T-helper 1 cell treated with Interleukin-12 subunit alpha and Interleukin-12 subunit beta and Interleukin-4 antibody, amounts not matched to agents 30 ng/mL and 1 ng/mL, for 36 hours (primary cell): ENCODE results near the gene TLR10. TPM values are rescaled to one million over a fixed set of nuclear protein-coding genes. Genes with fewer than 3 reads are reported as not detected.

ENCODE experiments used
- intact Hi-C: fragments of 100-400 bp; cut with micrococcal nuclease; formaldehyde crosslinking; loops from one replicate; pipeline ENCODE4 v1.15.1; 2024
- total RNA-seq: library from RNA; stranded (reverse); gene quantifications from 2 replicates; pipeline ENCODE4 v1.2.3, GENCODE V29; 2022

The TLR10 gene
- 0.20 and 0.37 TPM in 2 replicates for total RNA-seq

GRCh38 chr4:38782452-38783108, at the start of gene TLR10:
Gene TLR10, minus strand, starts transcription at chr4:38782990. Its CDS starts 7,400 bp downstream, at chr4:38775590.
- intact Hi-C loops, result loop anchor here (1.0 kb wide), 5 partner anchors 22 to 720 kb away; partner anchors contain the start of genes TLR1 and TLR6

DNA sequence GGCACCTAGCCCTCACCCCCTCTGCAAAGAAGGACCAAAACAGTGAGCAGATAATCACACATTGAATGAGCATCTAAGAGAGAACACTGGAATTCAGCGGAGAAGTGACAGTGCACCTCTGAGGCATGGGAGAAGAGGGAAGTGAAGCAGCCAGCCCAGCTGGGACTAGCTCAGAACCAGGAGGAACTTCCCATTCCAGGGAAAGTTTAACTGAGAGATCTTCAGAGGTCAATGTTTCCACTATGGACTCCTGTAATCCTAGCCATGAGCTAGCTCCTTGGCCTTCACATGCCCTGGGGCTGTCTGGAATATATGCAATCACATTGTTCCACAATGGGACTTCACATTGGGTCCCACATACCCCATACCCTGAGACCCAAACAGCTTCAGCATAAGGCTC, 49.4 kb upstream of the TLR10 start:
- intact Hi-C loops, result no loop called here

GRCh38 chr4:38831653-38832052, 48.9 kb upstream of the TLR10 start:
- intact Hi-C loops, result no loop called here

- intact Hi-C loops, result no loop called here
These were observed 46.4 kb upstream of the TLR10 start for GRCh38 chr4:38829237-38829636.

DNA sequence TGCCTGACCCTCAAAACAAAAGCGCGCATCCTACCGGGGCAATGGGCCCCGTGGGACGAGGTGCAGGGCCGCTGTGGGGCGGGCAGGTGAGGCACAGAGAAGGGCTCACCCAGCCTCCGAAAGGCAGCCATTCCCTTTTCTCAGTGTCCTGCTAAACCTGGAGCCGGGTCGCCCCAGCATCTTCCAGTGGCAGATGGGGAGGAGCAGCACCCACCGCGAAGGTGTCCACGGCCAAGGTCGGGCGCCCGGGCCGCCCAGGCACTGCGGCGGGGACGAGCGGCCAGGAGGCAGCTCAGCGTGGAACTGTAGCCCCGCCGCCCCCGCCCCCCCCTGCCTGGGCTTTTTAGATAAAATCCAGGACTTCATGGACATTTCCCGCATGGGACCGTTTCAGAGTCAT, 41.0 kb upstream of the TLR10 start:
- intact Hi-C loops, result no loop called here

- intact Hi-C loops, result no loop called here
These were observed 40.0 kb upstream of the TLR10 start for GRCh38 chr4:38822748-38823303.

GRCh38 chr4:38821739-38822138, 38.9 kb upstream of the TLR10 start:
- intact Hi-C loops, result loop anchor here (2.0 kb wide), 1 partner anchor 13 kb away; no protein-coding TSS in a partner anchor

DNA sequence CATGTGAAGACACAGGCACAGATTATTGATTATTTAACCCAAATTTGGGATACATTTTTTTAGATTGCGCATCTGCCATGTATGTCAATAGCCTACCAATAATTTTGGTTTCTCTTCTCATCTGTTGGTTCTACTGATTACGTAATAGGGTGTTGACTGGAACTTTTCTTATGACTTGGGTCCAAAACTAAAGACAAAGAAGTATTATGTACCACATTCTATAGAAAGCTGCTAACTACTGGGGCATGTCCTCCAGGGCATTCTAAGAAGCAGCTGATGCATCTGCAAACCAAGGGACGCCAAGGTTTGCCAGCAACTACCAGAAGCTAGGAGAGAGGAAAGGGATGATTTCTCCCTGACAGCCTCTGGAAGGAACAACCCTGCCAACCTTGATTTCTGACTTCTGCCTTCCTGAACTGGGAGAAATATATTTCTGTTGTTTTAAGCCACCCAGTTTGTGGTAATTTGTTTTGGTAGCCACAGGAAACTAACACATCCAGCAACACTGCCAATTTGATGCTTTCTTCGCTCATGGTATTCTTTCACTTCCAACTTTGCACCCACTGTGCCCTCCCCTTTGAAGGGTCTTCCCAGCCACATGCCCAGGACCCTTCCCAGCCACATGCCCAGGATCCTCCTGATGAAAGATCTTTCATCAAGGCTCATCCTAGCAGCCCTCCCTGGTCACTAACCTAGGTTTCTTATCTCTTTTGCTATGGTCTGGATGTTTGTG, 37.7 kb upstream of the TLR10 start:
- intact Hi-C loops, result loop anchor here (2.0 kb wide), 1 partner anchor 14 kb away; no protein-coding TSS in a partner anchor

DNA sequence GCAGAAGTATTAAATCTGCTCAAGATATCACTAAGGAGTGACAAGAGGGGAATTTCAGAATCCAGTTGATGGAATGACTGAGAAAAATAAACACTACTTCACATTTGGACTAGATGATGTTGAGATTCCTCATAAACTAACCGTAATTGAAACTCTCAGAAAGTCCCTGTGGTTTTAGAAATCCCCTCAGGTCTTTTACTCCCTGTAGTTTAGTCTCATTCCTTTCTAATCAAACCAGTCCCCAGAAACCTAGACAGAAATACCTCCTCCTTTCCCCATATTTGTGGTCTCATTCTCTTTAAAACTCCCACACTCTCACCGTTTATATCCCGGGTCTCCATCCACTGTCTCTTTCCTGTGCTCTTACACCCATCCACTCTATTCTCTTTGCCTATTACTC, 36.8 kb upstream of the TLR10 start:
- intact Hi-C loops, result loop anchor here (2.0 kb wide), 1 partner anchor 15 kb away; the partner anchor contains the start of gene TLR1

DNA sequence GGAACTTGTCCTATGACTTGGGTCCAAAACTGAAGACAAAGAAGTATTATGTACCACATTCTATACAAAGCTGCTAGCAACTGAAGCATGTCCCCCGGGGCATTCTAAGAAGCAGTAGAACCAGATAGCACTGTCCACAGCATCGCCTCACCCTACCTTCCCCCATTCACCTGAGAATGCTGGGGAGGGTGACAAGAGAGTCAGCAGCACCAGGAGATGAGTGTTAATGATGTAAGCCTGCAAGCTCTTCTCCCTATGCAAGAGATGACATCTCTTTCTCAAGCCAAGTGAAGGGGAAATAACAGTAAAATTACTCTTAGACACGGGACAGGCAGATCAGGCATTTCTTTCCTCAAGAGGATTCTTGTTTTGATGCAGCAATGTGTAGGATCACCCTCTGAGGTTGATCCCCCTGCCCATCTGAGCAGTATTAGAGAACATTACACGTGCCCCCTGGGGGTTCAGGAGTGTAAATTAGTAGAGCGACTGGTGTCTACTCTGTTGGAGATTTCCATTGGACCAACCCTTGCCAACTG, 35.7 kb upstream of the TLR10 start:
- intact Hi-C loops, result loop anchor here (2.0 kb wide), 1 partner anchor 14 kb away; the partner anchor contains the start of gene TLR1

DNA sequence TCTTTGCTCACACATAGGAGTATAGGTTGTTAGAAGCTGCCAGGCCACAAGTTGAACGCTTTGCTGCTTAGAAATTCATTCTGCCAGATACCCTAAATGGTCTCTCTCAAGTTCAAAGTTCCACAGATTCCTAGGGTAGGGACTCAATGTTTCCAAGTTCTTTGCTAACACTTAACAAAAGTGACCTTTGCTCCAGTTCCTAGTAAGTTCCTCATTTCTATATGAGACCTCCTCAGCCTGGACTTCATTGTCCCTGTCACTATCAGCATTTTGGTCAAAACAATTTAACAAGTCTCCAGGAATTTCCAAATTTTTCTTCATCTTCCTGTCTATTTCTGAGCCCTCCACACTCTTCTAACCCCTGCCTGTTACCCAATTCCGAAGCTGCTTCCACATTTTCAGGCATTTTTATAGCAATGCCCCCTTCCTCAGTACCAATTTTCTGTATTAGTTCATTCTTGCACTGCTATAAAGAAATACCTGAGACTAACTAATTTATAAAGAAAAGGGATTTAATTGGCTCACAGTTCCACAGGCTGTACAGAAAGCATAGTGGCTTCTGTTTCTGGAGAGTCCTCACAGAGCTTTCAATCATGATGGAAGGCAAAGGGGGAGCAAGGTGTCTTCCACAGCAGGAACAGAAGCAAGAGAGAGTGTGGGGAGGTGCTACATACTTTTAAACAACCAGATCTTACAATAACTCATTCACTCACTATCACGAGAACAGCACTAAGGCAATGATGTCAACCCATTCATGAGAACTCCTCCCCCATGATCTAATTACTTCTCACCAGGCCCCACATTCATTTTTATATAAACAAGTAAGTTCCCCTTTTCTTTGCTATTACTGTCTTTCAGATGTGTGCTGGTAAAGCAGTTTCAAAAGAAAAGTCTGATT, 33.3 kb upstream of the TLR10 start:
- intact Hi-C loops, result no loop called here

DNA sequence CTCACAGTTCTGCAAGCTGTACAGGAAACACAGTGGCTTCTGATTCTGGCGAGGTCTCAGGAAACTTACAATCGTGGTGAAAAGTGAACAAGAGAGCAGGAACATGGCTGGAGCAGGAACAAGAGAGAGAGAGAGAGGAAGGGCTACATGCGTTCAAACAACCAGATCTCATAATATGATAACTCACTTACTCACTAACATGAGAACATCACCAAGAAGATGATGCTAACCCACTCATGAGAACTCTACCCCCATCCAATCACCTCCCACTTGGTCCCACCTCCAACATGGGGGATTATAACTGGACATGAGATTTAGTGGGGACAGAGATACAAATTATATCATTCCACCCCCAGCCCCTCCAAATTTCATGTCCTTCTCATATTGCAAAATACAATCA, 31.6 kb upstream of the TLR10 start:
- intact Hi-C loops, result no loop called here

GRCh38 chr4:38811297-38811696, 28.5 kb upstream of the TLR10 start:
- intact Hi-C loops, result no loop called here

- intact Hi-C loops, result loop anchor here (10.0 kb wide), 1 partner anchor 557 kb away; the partner anchor contains the start of gene RFC1
These were observed 24.7 kb upstream of the TLR10 start for GRCh38 chr4:38807462-38807861.

DNA sequence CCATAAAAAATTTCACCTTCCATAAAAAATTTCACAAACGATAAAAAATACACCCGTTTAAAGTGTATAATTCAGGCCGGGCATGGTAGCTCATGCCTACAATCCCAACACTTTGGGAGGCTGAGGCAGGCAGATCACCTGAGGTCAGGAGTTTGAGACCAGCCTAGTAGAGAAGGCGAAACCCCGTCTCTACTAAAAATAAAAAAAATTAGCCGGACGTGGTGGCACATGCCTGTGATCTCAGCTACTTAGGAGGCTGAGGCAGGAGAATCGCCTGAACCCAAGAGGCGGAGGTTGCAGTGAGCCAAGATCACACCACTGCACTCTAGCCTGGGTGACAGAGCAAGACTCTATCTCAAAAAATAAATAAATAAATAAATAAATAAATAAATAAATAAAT, 23.5 kb upstream of the TLR10 start:
- intact Hi-C loops, result loop anchor here (10.0 kb wide), 1 partner anchor 559 kb away; the partner anchor contains the start of gene RFC1

DNA sequence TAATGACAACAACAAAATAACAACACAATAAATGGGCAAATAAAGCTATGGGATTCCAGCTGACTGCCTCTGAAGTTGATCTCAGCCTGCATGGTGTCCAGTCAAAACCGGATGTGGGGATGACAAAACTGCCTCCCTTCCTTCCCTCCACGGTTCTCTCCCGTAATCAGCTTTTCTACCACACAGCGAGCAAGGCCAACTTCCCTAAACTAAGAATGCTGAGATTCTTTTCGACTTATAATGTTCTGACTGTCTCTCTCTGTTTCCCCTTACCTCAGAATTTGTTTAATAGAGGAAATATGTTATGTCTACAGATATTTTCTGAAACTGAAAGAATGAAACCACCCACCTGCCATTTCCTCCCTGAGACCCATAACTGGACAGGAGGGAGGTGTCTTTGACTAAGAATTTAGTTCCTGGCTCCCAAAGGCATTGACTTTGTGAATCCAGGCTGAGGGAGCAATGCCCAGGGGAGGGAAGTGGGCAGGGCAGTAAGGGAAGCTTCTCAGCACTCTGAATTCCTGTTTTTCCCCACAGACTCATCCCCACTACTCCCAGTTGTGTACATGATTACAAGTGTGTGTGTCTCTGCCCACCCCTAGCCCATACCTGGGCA, 22.8 kb upstream of the TLR10 start:
- intact Hi-C loops, result loop anchor here (2.0 to 10.0 kb wide), 6 partner anchors 13 to 1119 kb away; partner anchors contain the start of genes LIAS, RELL1, RFC1 and RPL9

GRCh38 chr4:38804654-38805295, 22.0 kb upstream of the TLR10 start, which contains the start of gene TLR1:
Gene TLR1, minus strand, starts transcription at chr4:38804791. Its CDS starts 5,960 bp downstream, at chr4:38798831.
- intact Hi-C loops, result loop anchor here (1.0 to 10.0 kb wide), 15 partner anchors 14 to 1118 kb away; partner anchors contain the start of genes LIAS, RELL1, RFC1 and RPL9

- intact Hi-C loops, result loop anchor here (1.0 to 10.0 kb wide), 15 partner anchors 15 to 1117 kb away; partner anchors contain the start of genes LIAS, RELL1, RFC1 and RPL9
These were observed 21.3 kb upstream of the TLR10 start for GRCh38 chr4:38803833-38804653.
